NT2/D1 (cell line): Measurements from ENCODE around the gene EEF1A2.

ENCODE experiments used
- YY1 ChIP-seq: IDR thresholded peaks from 2 replicates; pipeline ENCODE4 v1.6.1; 2011; ENCODE audit not compliant: insufficient read length, insufficient read depth
- ZNF274 ChIP-seq: IDR thresholded peaks from 2 replicates; pipeline ENCODE4 v1.6.1; 2011; ENCODE audit warnings: mild to moderate bottlenecking, low read depth, low read length

- TF ChIP-seq YY1 = no peak
- TF ChIP-seq ZNF274 = no peak
Measured at GRCh38 chr20:63548542-63548941, 49.7 kb upstream of the EEF1A2 start.
